Astrocyte (in vitro differentiated cells and primary cell): ENCODE measurements around the gene UBE2D2. TPM values are rescaled to one million over a fixed set of nuclear protein-coding genes. Genes with fewer than 3 reads are reported as not detected.
A peak's percentile ranks its signal among the peaks of the same experiment; 100 is the strongest.

ENCODE experiments used
- DNase-seq: peaks from one replicate; pipeline ENCODE4 v3.0.0-alpha.2; 2010; ENCODE audit warnings: low read depth
- FAIRE-seq: peaks from 2 replicates; lab custom pipeline; 2011; peaks lifted over from hg19 to GRCh38; lab: Jason Lieb, UNC
- H2AFZ ChIP-seq: 2 replicates; pipeline ENCODE4 v1.6.0; 2012; ENCODE audit warnings: low read depth, low read length, inconsistent platforms
- H3K27ac ChIP-seq: 2 replicates; pipeline ENCODE4 v1.5.1; 2011; ENCODE audit warnings: low read depth, low read length, inconsistent platforms
- H3K27me3 ChIP-seq: 2 replicates; pipeline ENCODE4 v1.6.0; 2011; ENCODE audit warnings: low read length, inconsistent platforms; ENCODE audit not compliant: insufficient read depth
- H3K36me3 ChIP-seq: 2 replicates; pipeline ENCODE4 v1.5.1; 2011; ENCODE audit warnings: low read length, inconsistent platforms; ENCODE audit not compliant: insufficient read depth
- H3K4me1 ChIP-seq: 2 replicates; pipeline ENCODE4 v1.5.1; 2011; ENCODE audit warnings: low read length, inconsistent platforms; ENCODE audit not compliant: insufficient read depth
- H3K4me2 ChIP-seq: 2 replicates; pipeline ENCODE4 v1.6.0; 2012; ENCODE audit warnings: low read length, inconsistent platforms
- H3K4me3 ChIP-seq: 2 replicates; pipeline ENCODE4 v1.5.1; 2011; ENCODE audit warnings: low read depth, mild to moderate bottlenecking, low read length, inconsistent platforms; ENCODE audit not compliant: insufficient read depth
- H3K79me2 ChIP-seq: 2 replicates; pipeline ENCODE4 v1.6.0; 2012; ENCODE audit warnings: mild to moderate bottlenecking, low read length, inconsistent platforms; ENCODE audit not compliant: insufficient read depth
- H3K9ac ChIP-seq: 2 replicates; pipeline ENCODE4 v1.6.0; 2012; ENCODE audit warnings: mild to moderate bottlenecking, low read length, inconsistent platforms
- H3K9me3 ChIP-seq: 2 replicates; pipeline ENCODE4 v1.5.1; 2012; ENCODE audit warnings: low read depth, mild to moderate bottlenecking, low read length, inconsistent platforms; ENCODE audit not compliant: insufficient read depth
- H4K20me1 ChIP-seq: 2 replicates; pipeline ENCODE4 v1.6.0; 2012; ENCODE audit warnings: low read length, inconsistent platforms; ENCODE audit not compliant: insufficient read depth
- H3K27ac Mint-ChIP-seq: one replicate; pipeline ENCODE4 v1.8.0; 2021; ENCODE audit warnings: mild to moderate bottlenecking, mixed read lengths; ENCODE audit not compliant: unreplicated experiment
- H3K27me3 Mint-ChIP-seq: one replicate; pipeline ENCODE4 v1.8.0; 2021; ENCODE audit warnings: low read depth, mixed read lengths; ENCODE audit not compliant: unreplicated experiment
- H3K36me3 Mint-ChIP-seq: one replicate; pipeline ENCODE4 v1.8.0; 2021; ENCODE audit warnings: low read depth, mixed read lengths; ENCODE audit not compliant: unreplicated experiment
- H3K4me1 Mint-ChIP-seq: one replicate; pipeline ENCODE4 v1.8.0; 2021; ENCODE audit warnings: low read depth, mixed read lengths; ENCODE audit not compliant: unreplicated experiment
- H3K4me3 Mint-ChIP-seq: one replicate; pipeline ENCODE4 v1.8.0; 2021; ENCODE audit warnings: mild to moderate bottlenecking, moderate library complexity, mixed read lengths; ENCODE audit not compliant: unreplicated experiment
- H3K9me3 Mint-ChIP-seq: one replicate; pipeline ENCODE4 v1.8.0; 2021; ENCODE audit warnings: mild to moderate bottlenecking, mixed read lengths; ENCODE audit not compliant: unreplicated experiment
- EZH2 ChIP-seq: IDR thresholded peaks from 2 replicates; pipeline ENCODE4 v1.6.1; 2012; ENCODE audit warnings: mild to moderate bottlenecking, low read length, inconsistent platforms; ENCODE audit not compliant: insufficient read depth
- total RNA-seq: library from RNA; stranded (reverse); gene quantifications from 2 replicates; pipeline ENCODE4 v1.2.1, GENCODE V29; 2021
- TF ChIP-seq, protein P1 (sequence below): IDR thresholded peaks from 2 replicates; pipeline ENCODE4 v1.5.1; 2011; ENCODE audit warnings: low read depth, mild to moderate bottlenecking, inconsistent platforms, low read length, moderate library complexity; ENCODE audit not compliant: insufficient read depth

UBE2D2 gene
- total RNA-seq, 1 donor from 2014 or later = 169 TPM

DNA sequence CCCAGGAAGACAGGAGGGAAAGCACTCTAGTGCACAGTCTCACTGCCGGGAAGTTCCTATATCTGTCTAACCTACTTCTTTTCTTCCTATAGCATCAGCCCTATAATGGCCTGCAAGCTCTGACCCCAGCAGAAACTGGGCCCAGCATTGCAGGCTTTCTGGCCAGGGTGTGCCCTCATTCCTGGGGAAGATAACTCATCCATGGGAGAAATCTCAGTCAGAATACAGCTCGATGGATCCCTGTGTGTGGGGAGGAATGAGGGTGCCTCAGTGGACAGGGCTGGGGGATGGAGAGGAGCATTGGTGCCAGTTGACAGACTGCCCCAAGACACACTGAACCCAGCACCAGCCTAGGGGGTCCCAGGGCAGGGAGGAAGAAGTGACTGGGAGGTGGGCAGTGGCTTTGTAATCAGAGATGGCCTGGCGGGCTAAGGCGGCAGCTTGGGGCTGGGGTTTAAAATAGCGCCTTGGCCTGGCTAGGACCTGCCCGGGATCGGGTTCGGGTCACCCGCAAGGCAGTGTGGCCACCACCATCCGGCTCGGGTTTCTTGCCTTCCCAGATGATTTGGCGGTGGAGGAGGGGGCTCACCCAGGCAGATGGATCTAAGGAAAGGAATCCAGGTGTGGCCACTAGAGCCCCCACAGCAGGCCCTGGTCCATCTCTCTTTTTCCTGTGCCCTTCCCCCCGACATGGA, 79.4 kb downstream of the UBE2D2 start:
- H3K27ac Mint-ChIP-seq = no peak overlapping the region
- H3K36me3 ChIP-seq = no peaks in the 10 kb centered on the region
- H3K9me3 ChIP-seq = no peaks in the 10 kb centered on the region

DNA sequence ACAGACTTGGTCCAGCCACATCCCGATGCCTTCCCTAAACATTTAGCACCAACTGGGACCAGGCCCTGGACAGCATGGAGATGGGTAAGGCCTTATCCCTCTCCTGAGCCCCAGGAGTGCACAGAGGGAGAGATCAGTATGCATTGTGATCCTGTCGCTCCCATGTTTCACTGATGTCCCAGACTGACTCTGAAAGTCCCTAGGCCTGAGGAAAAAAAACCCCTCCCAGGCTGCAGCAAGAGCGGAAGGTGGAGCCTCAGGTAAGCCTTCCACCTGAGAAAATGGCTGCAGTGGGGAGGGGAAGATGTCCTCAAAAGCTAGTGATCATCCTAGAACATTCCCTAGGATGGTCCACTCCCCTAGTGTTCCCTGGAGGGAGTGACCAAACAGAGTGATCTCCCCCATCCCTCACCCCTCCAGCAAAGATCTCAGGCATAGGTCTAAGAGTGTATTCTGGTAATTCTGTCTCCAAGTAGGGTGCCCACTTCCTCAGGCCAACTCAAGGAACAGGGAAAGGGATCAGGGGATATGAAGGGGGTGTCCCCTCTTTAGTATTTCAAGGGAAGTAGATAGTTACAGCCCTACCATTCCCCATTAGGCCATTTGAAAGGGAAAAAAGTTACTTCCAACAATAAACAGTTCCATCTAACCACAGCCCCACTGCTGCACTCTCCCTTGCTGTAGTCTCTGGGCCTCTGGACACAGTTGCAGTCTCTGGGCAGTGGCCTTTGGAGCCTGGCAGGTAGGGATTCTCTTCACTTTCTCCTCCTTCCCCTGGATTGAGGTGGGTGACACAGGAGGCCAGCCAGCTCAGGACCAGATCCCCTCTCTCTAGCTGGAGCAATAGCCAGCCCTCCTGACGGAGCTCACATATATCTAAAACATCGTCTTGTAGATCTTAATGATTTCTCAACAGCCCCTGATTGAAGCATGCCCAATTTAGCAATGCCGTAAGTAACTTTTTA, 80.3 kb downstream of the UBE2D2 start:
- TF ChIP-seq, protein P1, sequence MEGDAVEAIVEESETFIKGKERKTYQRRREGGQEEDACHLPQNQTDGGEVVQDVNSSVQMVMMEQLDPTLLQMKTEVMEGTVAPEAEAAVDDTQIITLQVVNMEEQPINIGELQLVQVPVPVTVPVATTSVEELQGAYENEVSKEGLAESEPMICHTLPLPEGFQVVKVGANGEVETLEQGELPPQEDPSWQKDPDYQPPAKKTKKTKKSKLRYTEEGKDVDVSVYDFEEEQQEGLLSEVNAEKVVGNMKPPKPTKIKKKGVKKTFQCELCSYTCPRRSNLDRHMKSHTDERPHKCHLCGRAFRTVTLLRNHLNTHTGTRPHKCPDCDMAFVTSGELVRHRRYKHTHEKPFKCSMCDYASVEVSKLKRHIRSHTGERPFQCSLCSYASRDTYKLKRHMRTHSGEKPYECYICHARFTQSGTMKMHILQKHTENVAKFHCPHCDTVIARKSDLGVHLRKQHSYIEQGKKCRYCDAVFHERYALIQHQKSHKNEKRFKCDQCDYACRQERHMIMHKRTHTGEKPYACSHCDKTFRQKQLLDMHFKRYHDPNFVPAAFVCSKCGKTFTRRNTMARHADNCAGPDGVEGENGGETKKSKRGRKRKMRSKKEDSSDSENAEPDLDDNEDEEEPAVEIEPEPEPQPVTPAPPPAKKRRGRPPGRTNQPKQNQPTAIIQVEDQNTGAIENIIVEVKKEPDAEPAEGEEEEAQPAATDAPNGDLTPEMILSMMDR = no peak
- no peak for TF ChIP-seq EZH2
- Mint-ChIP-seq H3K27ac (peak overlapping the region; percentile 77), H3K36me3 (peaks cover 2% of the 10 kb centered on the region), H3K27me3 (peaks cover 12% of the 10 kb centered on the region), H3K9me3 (no peaks in the 10 kb centered on the region), H3K4me1 (peaks cover 51% of the 10 kb centered on the region), H3K4me3 (no peak overlapping the region)
- Histone ChIP-seq H3K27ac (no peak overlapping the region), H3K27me3 (no peaks in the 10 kb centered on the region), H4K20me1 (no peaks in the 10 kb centered on the region), H2AFZ (no peak overlapping the region), H3K79me2 (peaks cover 2% of the 10 kb centered on the region), H3K4me3 (no peak overlapping the region), H3K9ac (no peak overlapping the region), H3K36me3 (no peaks in the 10 kb centered on the region), H3K4me1 (peaks cover 24% of the 10 kb centered on the region), H3K4me2 (no peak overlapping the region), H3K9me3 (no peaks in the 10 kb centered on the region)
- FAIRE-seq (no peak), DNase-seq (no peak)

More for the DNA sequence above, 79.4 kb downstream of the UBE2D2 start:
- H3K27me3 ChIP-seq = no peaks in the 10 kb centered on the region
- no peak overlapping the region for H2AFZ ChIP-seq
- TF ChIP-seq EZH2 = no peak
- TF ChIP-seq, protein P1 = no peak
- H3K4me1 ChIP-seq = peaks cover 33% of the 10 kb centered on the region
- H3K27me3 Mint-ChIP-seq = peaks cover 9% of the 10 kb centered on the region
- H3K4me3 ChIP-seq = no peak overlapping the region
- FAIRE-seq (no peak), DNase-seq (no peak)
- no peaks in the 10 kb centered on the region for H4K20me1 ChIP-seq
- no peak overlapping the region for H3K27ac ChIP-seq
- H3K79me2 ChIP-seq = peaks cover 2% of the 10 kb centered on the region
- no peak overlapping the region for H3K4me2 ChIP-seq
- no peak overlapping the region for H3K4me3 Mint-ChIP-seq
- no peak overlapping the region for H3K9ac ChIP-seq
- H3K4me1 Mint-ChIP-seq = peaks cover 58% of the 10 kb centered on the region
- H3K36me3 Mint-ChIP-seq = peaks cover 2% of the 10 kb centered on the region
- H3K9me3 Mint-ChIP-seq = no peaks in the 10 kb centered on the region
